Neural cell (in vitro differentiated cells): ENCODE results near the gene FAM227B. TPM values are rescaled to one million over a fixed set of nuclear protein-coding genes. Genes with fewer than 3 reads are reported as not detected.

Experiments
- H2AFZ ChIP-seq: fragments of 200-600, 300-800 bp; sonication (generic), shearing (Covaris generic); 2 replicates; pipeline ENCODE4 v1.6.0; 2014; ENCODE audit warnings: low read depth, mild to moderate bottlenecking, antibody characterized with exemption, low read length, moderate library complexity
- H3F3A ChIP-seq: fragments of 200-600 bp; shearing (Covaris generic); 2 replicates; pipeline ENCODE4 v1.6.1; 2016; ENCODE audit warnings: mild to moderate bottlenecking, moderate library complexity, mixed read lengths, antibody characterized with exemption, low read length; ENCODE audit not compliant: insufficient read depth, poor library complexity, severe bottlenecking
- H3K27ac ChIP-seq: fragments of 200-600, 300-800 bp; sonication (generic), shearing (Covaris generic); 2 replicates; pipeline ENCODE4 v1.5.1; 2014; ENCODE audit warnings: mild to moderate bottlenecking, low read length, moderate library complexity
- H3K27me3 ChIP-seq: fragments of 300-800, 200-600 bp; sonication (generic), shearing (Covaris generic); 2 replicates; pipeline ENCODE4 v1.6.0; 2014; ENCODE audit warnings: mild to moderate bottlenecking, low read depth, low read length, moderate library complexity; ENCODE audit not compliant: insufficient read depth
- H3K36me3 ChIP-seq: fragments of 300-800, 200-600 bp; sonication (generic), shearing (Covaris generic); 2 replicates; pipeline ENCODE4 v1.5.1; 2014; ENCODE audit warnings: mild to moderate bottlenecking, antibody characterized with exemption, low read length, moderate library complexity; ENCODE audit not compliant: insufficient read depth
- H3K4me2 ChIP-seq: fragments of 300-800, 200-600 bp; sonication (generic), shearing (Covaris generic); 2 replicates; pipeline ENCODE4 v1.6.0; 2014; ENCODE audit warnings: mild to moderate bottlenecking, low read length
- H3K4me3 ChIP-seq: fragments of 300-800, 200-600 bp; sonication (generic), shearing (Covaris generic); 2 replicates; pipeline ENCODE4 v1.5.1; 2014; ENCODE audit warnings: mild to moderate bottlenecking, low read length, moderate library complexity
- H3K79me2 ChIP-seq: fragments of 200-600 bp; shearing (Covaris generic); replicated peaks from 2 replicates; pipeline ENCODE4 v1.6.0; 2014; ENCODE audit warnings: mild to moderate bottlenecking, low read length, moderate library complexity; ENCODE audit not compliant: insufficient read depth
- H3K9ac ChIP-seq: fragments of 300-800, 200-600 bp; sonication (generic), shearing (Covaris generic); 2 replicates; pipeline ENCODE4 v1.6.1; 2016; ENCODE audit warnings: mild to moderate bottlenecking, low read length, mixed read lengths
- H3K9me2 ChIP-seq: fragments of 200-600 bp; shearing (Covaris generic); 2 replicates; pipeline ENCODE4 v1.6.1; 2016; ENCODE audit warnings: mild to moderate bottlenecking, low read length, mixed read lengths; ENCODE audit not compliant: insufficient read depth
- H3K9me3 ChIP-seq: fragments of 200-600, 300-800 bp; sonication (generic), shearing (Covaris generic); 2 replicates; pipeline ENCODE4 v1.6.1; 2016; ENCODE audit warnings: mild to moderate bottlenecking, mixed run types, low read length, moderate library complexity, mixed read lengths
- H4K20me1 ChIP-seq: fragments of 200-600 bp; shearing (Covaris generic); 2 replicates; pipeline ENCODE4 v1.6.1; 2016; ENCODE audit warnings: mild to moderate bottlenecking, mixed run types; ENCODE audit not compliant: insufficient read depth
- CTCF ChIP-seq: fragments of 450-650 bp; IDR thresholded peaks from 2 replicates; pipeline ENCODE4 v1.5.1; 2014; ENCODE audit warnings: antibody characterized with exemption, mild to moderate bottlenecking, moderate library complexity; ENCODE audit not compliant: poor library complexity, severe bottlenecking
- EP300 ChIP-seq: fragments of 450-650 bp; conservative IDR thresholded peaks from 2 replicates; pipeline ENCODE4 v1.6.1; 2014; ENCODE audit warnings: antibody characterized with exemption, mild to moderate bottlenecking, moderate library complexity; ENCODE audit not compliant: poor library complexity, severe bottlenecking
- EZH2 ChIP-seq: fragments of 200-600, 300-800 bp; shearing (Covaris generic), sonication (generic); IDR thresholded peaks from 2 replicates; pipeline ENCODE4 v1.6.1; 2014; ENCODE audit warnings: antibody characterized with exemption, low read length, borderline replicate concordance, mild to moderate bottlenecking; ENCODE audit not compliant: insufficient read depth, poor library complexity, severe bottlenecking
- MXI1 ChIP-seq: fragments of 450-650 bp; conservative IDR thresholded peaks from 2 replicates; pipeline ENCODE4 v1.6.1; 2014; ENCODE audit warnings: antibody characterized with exemption, mild to moderate bottlenecking; ENCODE audit not compliant: poor library complexity, severe bottlenecking
- POLR2AphosphoS5 ChIP-seq: IDR thresholded peaks from 2 replicates; pipeline ENCODE4 v1.6.1; 2012
- RAD21 ChIP-seq: fragments of 450-650 bp; conservative IDR thresholded peaks from 2 replicates; pipeline ENCODE4 v1.6.1; 2014; ENCODE audit warnings: antibody characterized with exemption, mild to moderate bottlenecking, moderate library complexity
- REST ChIP-seq: IDR thresholded peaks from 2 replicates; pipeline ENCODE4 v1.6.1; 2012; ENCODE audit warnings: borderline replicate concordance
- SMC3 ChIP-seq: fragments of 450-650 bp; conservative IDR thresholded peaks from 2 replicates; pipeline ENCODE4 v1.6.1; 2014; ENCODE audit warnings: antibody characterized with exemption, mild to moderate bottlenecking, moderate library complexity; ENCODE audit not compliant: poor library complexity
- TAF1 ChIP-seq: IDR thresholded peaks from 2 replicates; pipeline ENCODE4 v1.6.1; 2012; ENCODE audit warnings: low read depth
- polyA plus RNA-seq: library from polyadenylated mRNA; depleted of rRNA; stranded (reverse); fragments of >200 nt; gene quantifications from 2 replicates; pipeline ENCODE4 v1.2.3, GENCODE V29; 2014

Gene FAM227B
- polyA plus RNA-seq, 1 donor from 2014 or later, result 0.88 TPM

- Histone ChIP-seq H3K79me2 (no peaks in the 10 kb centered on the region), H3K9me2 (no peaks in the 10 kb centered on the region), H3F3A (no peaks in the 10 kb centered on the region), H3K27ac (no peak overlapping the region), H3K36me3 (no peaks in the 10 kb centered on the region), H3K27me3 (no peaks in the 10 kb centered on the region), H3K4me2 (no peak overlapping the region), H3K9me3 (no peaks in the 10 kb centered on the region), H3K9ac (no peak overlapping the region), H4K20me1 (no peaks in the 10 kb centered on the region), H3K4me3 (no peak overlapping the region), H2AFZ (no peak overlapping the region)
- TF ChIP-seq MXI1 (no peak), POLR2AphosphoS5 (no peak), EZH2 (no peak)
These were observed 330.4 kb downstream of the FAM227B start for GRCh38 chr15:49290191-49290590.

GRCh38 chr15:49288391-49288790 lies 332.2 kb downstream of the FAM227B start:
- Histone ChIP-seq H3K27me3 (no peaks in the 10 kb centered on the region), H3K9me3 (no peaks in the 10 kb centered on the region), H4K20me1 (no peaks in the 10 kb centered on the region), H3K27ac (no peak overlapping the region), H3K4me2 (no peak overlapping the region), H3K9ac (no peak overlapping the region), H3K36me3 (no peaks in the 10 kb centered on the region), H3K79me2 (no peaks in the 10 kb centered on the region), H2AFZ (no peak overlapping the region), H3F3A (no peaks in the 10 kb centered on the region), H3K9me2 (no peaks in the 10 kb centered on the region), H3K4me3 (no peak overlapping the region)
- no peak for TF ChIP-seq SMC3
- no peak for TF ChIP-seq MXI1
- TF ChIP-seq CTCF, result no peak
- no peak for TF ChIP-seq TAF1
- TF ChIP-seq EZH2, result no peak
- TF ChIP-seq REST, result no peak
- TF ChIP-seq EP300, result no peak
- no peak for TF ChIP-seq POLR2AphosphoS5
- no peak for TF ChIP-seq RAD21

GRCh38 chr15:49287481-49287880 lies 333.1 kb downstream of the FAM227B start:
- no peaks in the 10 kb centered on the region for H3K27me3 ChIP-seq
- no peaks in the 10 kb centered on the region for H3K79me2 ChIP-seq
- H3K4me3 ChIP-seq, result no peak overlapping the region
- no peak overlapping the region for H3K9ac ChIP-seq
- H3K27ac ChIP-seq, result no peak overlapping the region
- no peaks in the 10 kb centered on the region for H3F3A ChIP-seq
- no peaks in the 10 kb centered on the region for H3K9me2 ChIP-seq
- no peak overlapping the region for H2AFZ ChIP-seq
- TF ChIP-seq POLR2AphosphoS5, result no peak
- no peak for TF ChIP-seq TAF1
- TF ChIP-seq RAD21, result no peak
- no peak for TF ChIP-seq CTCF
- no peak for TF ChIP-seq EZH2
- TF ChIP-seq SMC3, result no peak
- TF ChIP-seq MXI1, result no peak
- no peak for TF ChIP-seq EP300
- no peak for TF ChIP-seq REST
- H4K20me1 ChIP-seq, result no peaks in the 10 kb centered on the region
- no peak overlapping the region for H3K4me2 ChIP-seq
- no peaks in the 10 kb centered on the region for H3K9me3 ChIP-seq
- H3K36me3 ChIP-seq, result no peaks in the 10 kb centered on the region
